Epithelial cell of esophagus (primary cell): Measurements from ENCODE around the gene SERGEF.

ENCODE experiments used
- DNase-seq: peaks from one replicate; pipeline ENCODE4 v3.0.0; 2010; ENCODE audit warnings: low read depth
- H3K4me3 ChIP-seq: 2 replicates; pipeline ENCODE4 v1.5.1; 2011; ENCODE audit warnings: mild to moderate bottlenecking, low read length, control low read depth
- CTCF ChIP-seq: IDR thresholded peaks from 2 replicates; pipeline ENCODE4 v1.5.1; 2011; ENCODE audit warnings: low read depth, mild to moderate bottlenecking, low read length, control low read depth, inconsistent platforms; ENCODE audit not compliant: insufficient read depth; ENCODE audit errors: missing control alignments

Gene SERGEF

GRCh38 chr11:17743808-17744119, 269.1 kb downstream of the SERGEF start:
- H3K4me3 ChIP-seq: no peak overlapping the region
- no peak for TF ChIP-seq CTCF
- peak; percentile 24 for DNase-seq

GRCh38 chr11:17743026-17743807, 269.6 kb downstream of the SERGEF start:
- no peak for TF ChIP-seq CTCF
- H3K4me3 ChIP-seq: no peak overlapping the region
- no peak for DNase-seq

GRCh38 chr11:17742019-17742418, 270.8 kb downstream of the SERGEF start:
- no peak for DNase-seq

GRCh38 chr11:17741487-17741886, 271.4 kb downstream of the SERGEF start:
- no peak for TF ChIP-seq CTCF
- H3K4me3 ChIP-seq: no peak overlapping the region
- DNase-seq: no peak

More at GRCh38 chr11:17742019-17742418, 270.8 kb downstream of the SERGEF start:
- no peak for TF ChIP-seq CTCF
- no peak overlapping the region for H3K4me3 ChIP-seq

- DNase-seq: no peak
- no peak overlapping the region for H3K4me3 ChIP-seq
- no peak for TF ChIP-seq CTCF
Observed at GRCh38 chr11:17740649-17741235, 272.1 kb downstream of the SERGEF start.

- TF ChIP-seq CTCF: no peak
- H3K4me3 ChIP-seq: no peak overlapping the region
- DNase-seq: no peak
Observed at GRCh38 chr11:17739945-17740338, 272.9 kb downstream of the SERGEF start.
